Measurements from ENCODE around the gene DPYSL4.

DNA sequence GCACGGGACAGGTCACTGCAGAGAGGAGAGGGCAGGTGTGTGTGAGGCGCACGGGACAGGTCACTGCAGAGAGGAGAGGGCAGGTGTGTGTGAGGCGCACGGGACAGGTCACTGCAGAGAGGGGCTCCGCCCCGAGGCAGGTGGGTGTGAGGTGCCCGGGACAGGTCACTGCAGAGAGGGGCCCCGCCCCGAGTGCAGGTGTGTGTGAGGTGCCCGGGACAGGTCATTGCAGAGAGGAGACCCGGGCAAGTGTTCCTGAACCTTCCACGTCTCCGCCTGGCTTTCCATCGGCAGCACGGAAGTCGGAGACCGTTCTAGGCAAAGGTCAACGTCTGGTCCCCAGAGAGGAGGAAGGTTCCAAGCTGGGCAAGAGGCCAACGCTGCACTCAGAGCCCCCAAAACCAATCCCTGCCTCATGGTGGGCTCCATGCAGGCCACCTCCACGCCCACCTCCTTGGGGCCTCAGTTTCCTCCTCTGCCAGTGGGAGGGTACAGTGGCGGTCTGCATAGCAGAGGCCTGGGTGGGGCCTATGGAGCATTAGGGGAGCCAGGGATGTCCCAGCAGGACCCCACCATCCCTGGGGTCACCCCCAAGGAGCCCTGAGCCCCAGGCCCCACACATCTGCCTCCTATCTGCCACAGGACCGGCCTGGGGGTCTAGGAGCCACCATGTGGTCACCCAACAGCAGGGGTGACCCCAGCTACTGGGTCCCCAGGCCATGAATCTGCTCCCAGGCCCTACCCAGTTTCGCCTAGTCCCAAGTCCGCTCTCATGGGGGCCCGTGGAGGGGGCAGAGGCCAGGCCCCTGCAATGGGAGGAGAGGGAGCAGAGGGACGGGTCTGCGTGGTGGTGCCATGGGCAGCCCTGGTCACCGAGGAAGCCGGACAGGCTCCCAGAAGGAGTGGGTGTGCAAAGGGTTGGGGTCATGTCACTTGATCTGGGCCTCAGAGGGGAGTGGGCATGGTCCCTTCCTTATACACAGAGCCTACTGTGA lies 64.0 kb downstream of the DPYSL4 start:
- TF ChIP-seq, protein P1, sequence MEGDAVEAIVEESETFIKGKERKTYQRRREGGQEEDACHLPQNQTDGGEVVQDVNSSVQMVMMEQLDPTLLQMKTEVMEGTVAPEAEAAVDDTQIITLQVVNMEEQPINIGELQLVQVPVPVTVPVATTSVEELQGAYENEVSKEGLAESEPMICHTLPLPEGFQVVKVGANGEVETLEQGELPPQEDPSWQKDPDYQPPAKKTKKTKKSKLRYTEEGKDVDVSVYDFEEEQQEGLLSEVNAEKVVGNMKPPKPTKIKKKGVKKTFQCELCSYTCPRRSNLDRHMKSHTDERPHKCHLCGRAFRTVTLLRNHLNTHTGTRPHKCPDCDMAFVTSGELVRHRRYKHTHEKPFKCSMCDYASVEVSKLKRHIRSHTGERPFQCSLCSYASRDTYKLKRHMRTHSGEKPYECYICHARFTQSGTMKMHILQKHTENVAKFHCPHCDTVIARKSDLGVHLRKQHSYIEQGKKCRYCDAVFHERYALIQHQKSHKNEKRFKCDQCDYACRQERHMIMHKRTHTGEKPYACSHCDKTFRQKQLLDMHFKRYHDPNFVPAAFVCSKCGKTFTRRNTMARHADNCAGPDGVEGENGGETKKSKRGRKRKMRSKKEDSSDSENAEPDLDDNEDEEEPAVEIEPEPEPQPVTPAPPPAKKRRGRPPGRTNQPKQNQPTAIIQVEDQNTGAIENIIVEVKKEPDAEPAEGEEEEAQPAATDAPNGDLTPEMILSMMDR (IDR thresholded peaks at IDR 0.05; ENCODE audit: insufficient read depth, low read depth, low read length): no peak
- no peak for TF ChIP-seq EZH2 (IDR thresholded peaks at IDR 0.05; ENCODE audit: insufficient read depth, low read length)

All from astrocyte (in vitro differentiated cells and primary cell).